Effector memory CD4-positive, alpha-beta T cell (primary cell): ENCODE data around the gene GPR139.

Experiments
- DNase-seq, 3 donors: peaks; one replicate each; pipeline ENCODE4 v3.0.0-alpha.2; 2020
- H3K27ac ChIP-seq: 2 replicates; pipeline ENCODE4 v1.7.0; 2013; ENCODE audit warnings: mild to moderate bottlenecking, low read length, moderate library complexity; ENCODE audit not compliant: insufficient read depth, poor library complexity, severe bottlenecking
- H3K27me3 ChIP-seq: replicated peaks from 2 replicates; pipeline ENCODE4 v1.7.0; 2013; ENCODE audit warnings: mild to moderate bottlenecking, low read length; ENCODE audit not compliant: insufficient read depth, control insufficient read depth, poor library complexity, severe bottlenecking
- H3K36me3 ChIP-seq: 2 replicates; pipeline ENCODE4 v1.7.0; 2013; ENCODE audit warnings: mild to moderate bottlenecking, low read length, moderate library complexity; ENCODE audit not compliant: control insufficient read depth, insufficient read depth
- H3K4me1 ChIP-seq: 2 replicates; pipeline ENCODE4 v1.7.0; 2013; ENCODE audit warnings: low read length, mild to moderate bottlenecking; ENCODE audit not compliant: control insufficient read depth, insufficient read depth, poor library complexity, severe bottlenecking
- H3K4me3 ChIP-seq: 2 replicates; pipeline ENCODE4 v1.7.0; 2013; ENCODE audit warnings: low read length, low read depth, mild to moderate bottlenecking; ENCODE audit not compliant: insufficient read depth, poor library complexity, severe bottlenecking
- H3K9me3 ChIP-seq: 2 replicates; pipeline ENCODE4 v1.7.0; 2013; ENCODE audit warnings: mild to moderate bottlenecking, low read length, moderate library complexity; ENCODE audit not compliant: control insufficient read depth

GPR139 gene

GRCh38 chr16:20061132-20061531 lies 12.6 kb downstream of the GPR139 start:
- Histone ChIP-seq H3K9me3 (no peaks in the 10 kb centered on the region), H3K27ac (no peak overlapping the region), H3K4me1 (no peaks in the 10 kb centered on the region), H3K4me3 (no peak overlapping the region), H3K27me3 (no peaks in the 10 kb centered on the region), H3K36me3 (no peaks in the 10 kb centered on the region)
- DNase-seq: no peak

- Histone ChIP-seq H3K27me3 (no peaks in the 10 kb centered on the region), H3K4me3 (no peak overlapping the region), H3K9me3 (no peaks in the 10 kb centered on the region), H3K4me1 (no peaks in the 10 kb centered on the region), H3K36me3 (no peaks in the 10 kb centered on the region), H3K27ac (no peak overlapping the region)
- no peak for DNase-seq
Measured at GRCh38 chr16:20056436-20056835, 17.3 kb downstream of the GPR139 start.

DNA sequence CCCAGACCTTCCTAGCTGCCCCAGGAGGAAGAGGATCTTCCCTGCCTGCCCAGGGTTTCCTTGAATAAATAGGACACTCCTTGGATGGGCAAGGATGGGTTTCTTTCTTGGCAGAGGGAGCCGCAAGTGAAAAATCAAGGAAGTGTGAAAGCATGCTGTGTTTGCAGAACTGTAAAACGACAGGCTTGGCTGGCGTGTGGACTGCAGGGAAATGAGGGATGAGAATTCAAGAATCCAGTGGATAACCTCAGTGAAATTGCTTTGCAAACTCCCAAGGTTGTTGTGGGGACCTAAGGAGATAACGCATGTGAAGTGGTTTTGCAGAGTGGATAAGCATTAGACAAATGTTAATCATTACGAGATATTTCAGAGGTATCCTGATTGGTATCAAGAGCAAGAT lies 20.4 kb downstream of the GPR139 start:
- no peaks in the 10 kb centered on the region for H3K36me3 ChIP-seq
- DNase-seq: no peak
- no peaks in the 10 kb centered on the region for H3K9me3 ChIP-seq
- no peak overlapping the region for H3K4me3 ChIP-seq
- H3K4me1 ChIP-seq: no peaks in the 10 kb centered on the region
- no peak overlapping the region for H3K27ac ChIP-seq
- no peaks in the 10 kb centered on the region for H3K27me3 ChIP-seq

GRCh38 chr16:20051611-20052010 lies 22.1 kb downstream of the GPR139 start:
- Histone ChIP-seq H3K4me3 (no peak overlapping the region), H3K9me3 (no peaks in the 10 kb centered on the region), H3K27me3 (no peaks in the 10 kb centered on the region), H3K36me3 (no peaks in the 10 kb centered on the region), H3K27ac (no peak overlapping the region), H3K4me1 (no peaks in the 10 kb centered on the region)
- DNase-seq: no peak

GRCh38 chr16:20051147-20051546 lies 22.5 kb downstream of the GPR139 start:
- H3K9me3 ChIP-seq: no peaks in the 10 kb centered on the region
- H3K4me3 ChIP-seq: no peak overlapping the region
- H3K27me3 ChIP-seq: no peaks in the 10 kb centered on the region
- no peak overlapping the region for H3K27ac ChIP-seq
- DNase-seq: no peak
- no peaks in the 10 kb centered on the region for H3K36me3 ChIP-seq
- no peaks in the 10 kb centered on the region for H3K4me1 ChIP-seq

DNA sequence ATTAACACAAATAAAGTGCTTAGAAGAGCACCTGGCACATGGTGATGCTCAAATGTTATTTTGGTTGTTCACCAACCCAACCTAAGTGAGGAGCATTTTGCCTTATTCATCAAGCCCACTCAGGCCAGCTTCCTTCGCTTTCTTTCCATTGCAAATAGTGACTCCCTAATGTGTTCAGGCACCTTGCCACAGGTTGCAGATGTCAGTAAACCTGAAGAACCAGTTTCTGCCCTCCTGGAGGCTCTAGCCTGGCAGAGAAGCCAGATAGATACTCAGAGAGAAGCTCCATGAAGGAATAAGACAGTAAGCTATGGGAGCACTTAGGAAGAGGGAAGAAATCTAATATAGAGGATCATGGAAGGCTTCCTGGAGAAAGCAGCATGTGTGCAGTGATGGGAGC lies 23.9 kb downstream of the GPR139 start:
- no peak overlapping the region for H3K27ac ChIP-seq
- H3K36me3 ChIP-seq: no peaks in the 10 kb centered on the region
- H3K27me3 ChIP-seq: no peaks in the 10 kb centered on the region
- no peaks in the 10 kb centered on the region for H3K9me3 ChIP-seq
- H3K4me1 ChIP-seq: no peaks in the 10 kb centered on the region
- H3K4me3 ChIP-seq: no peak overlapping the region
- DNase-seq: no peak

DNA sequence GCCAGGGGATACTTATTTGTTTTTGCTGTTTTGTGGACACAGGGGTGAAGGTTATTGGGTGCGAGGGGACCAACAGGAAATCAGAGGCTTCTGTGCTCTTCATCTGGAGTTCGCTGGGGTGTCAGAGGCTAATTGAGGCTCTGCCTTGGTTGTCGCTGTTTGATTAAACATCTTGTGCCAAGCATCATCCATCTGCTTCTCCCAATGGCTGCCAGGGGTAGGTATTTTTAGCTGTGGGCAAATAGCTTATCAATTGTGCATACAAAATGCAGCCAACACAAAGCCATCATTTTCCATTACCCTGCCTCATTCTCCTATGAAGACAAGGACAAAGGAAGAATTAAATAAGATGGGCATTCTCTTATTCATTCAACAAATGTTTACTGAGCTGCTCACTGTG lies 27.8 kb downstream of the GPR139 start:
- Histone ChIP-seq H3K27ac (no peak overlapping the region), H3K4me3 (no peak overlapping the region), H3K4me1 (no peaks in the 10 kb centered on the region), H3K9me3 (no peaks in the 10 kb centered on the region), H3K27me3 (no peaks in the 10 kb centered on the region), H3K36me3 (no peaks in the 10 kb centered on the region)
- DNase-seq: no peak

DNA sequence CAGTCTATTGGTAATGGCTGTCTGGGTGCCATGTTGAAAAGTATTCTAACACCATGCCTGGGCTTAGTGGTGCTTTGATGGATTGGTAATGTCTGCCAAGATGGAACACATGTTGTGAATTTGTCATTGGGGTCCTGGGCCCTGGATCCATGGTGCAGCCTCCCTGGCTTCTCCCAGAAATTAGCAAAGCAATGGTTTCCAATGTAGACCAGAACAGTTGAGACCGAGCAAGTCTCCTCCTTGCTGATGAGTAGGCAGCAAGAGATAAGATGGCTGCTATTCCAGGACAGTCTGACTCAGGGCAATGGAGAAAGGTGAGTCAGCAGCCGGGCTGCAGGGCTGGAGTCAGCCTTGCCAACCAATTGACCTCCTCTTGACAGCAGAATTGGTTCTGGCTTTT lies 30.8 kb downstream of the GPR139 start:
- Histone ChIP-seq H3K36me3 (no peaks in the 10 kb centered on the region), H3K9me3 (no peaks in the 10 kb centered on the region), H3K27ac (no peak overlapping the region), H3K4me3 (no peak overlapping the region), H3K27me3 (no peaks in the 10 kb centered on the region), H3K4me1 (no peaks in the 10 kb centered on the region)
- no peak for DNase-seq

DNA sequence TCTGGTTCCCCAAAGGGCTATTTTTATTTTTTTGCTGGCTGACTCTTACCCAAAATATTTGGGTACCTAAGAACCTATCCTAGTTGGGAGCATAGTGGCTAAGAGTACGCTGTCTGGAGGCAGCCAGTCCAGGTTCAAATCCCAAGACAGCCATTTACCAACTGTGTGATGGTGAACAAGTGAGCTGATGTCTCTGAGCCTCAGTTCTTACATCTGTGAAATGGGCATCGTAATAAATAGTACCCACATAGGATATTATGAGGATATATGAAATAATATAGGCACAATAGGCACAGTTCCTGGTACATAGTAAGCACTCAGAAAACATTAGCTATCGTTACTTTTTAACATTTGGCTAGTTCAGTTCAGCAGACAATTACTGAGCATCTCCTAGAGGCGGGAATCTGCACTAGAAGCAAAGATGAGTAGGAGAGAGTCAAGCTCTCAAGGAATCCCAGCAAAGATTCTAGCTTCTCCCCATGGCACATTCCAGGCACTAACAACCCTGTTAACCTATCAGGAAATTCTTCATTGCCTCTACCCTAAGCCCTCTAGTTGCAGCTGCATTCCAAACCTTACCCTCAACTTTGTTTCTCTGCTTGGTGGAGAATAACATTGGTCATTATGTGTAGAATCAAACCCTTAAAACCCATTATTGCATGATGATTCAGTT lies 31.6 kb downstream of the GPR139 start:
- H3K4me3 ChIP-seq: no peak overlapping the region
- no peaks in the 10 kb centered on the region for H3K36me3 ChIP-seq
- no peaks in the 10 kb centered on the region for H3K27me3 ChIP-seq
- H3K9me3 ChIP-seq: no peaks in the 10 kb centered on the region
- no peak for DNase-seq
- no peak overlapping the region for H3K27ac ChIP-seq
- no peaks in the 10 kb centered on the region for H3K4me1 ChIP-seq

GRCh38 chr16:20040011-20040410 lies 33.7 kb downstream of the GPR139 start:
- no peaks in the 10 kb centered on the region for H3K4me1 ChIP-seq
- H3K27ac ChIP-seq: no peak overlapping the region
- H3K36me3 ChIP-seq: no peaks in the 10 kb centered on the region
- H3K9me3 ChIP-seq: no peaks in the 10 kb centered on the region
- H3K4me3 ChIP-seq: no peak overlapping the region
- no peaks in the 10 kb centered on the region for H3K27me3 ChIP-seq
- no peak for DNase-seq
